IPS-18c (cell line): Measurements from ENCODE around the gene SH3RF3.

Source experiments
- H3K4me3 ChIP-seq: 2 replicates; pipeline ENCODE4 v1.7.0; 2013; ENCODE audit warnings: low read depth, mild to moderate bottlenecking, low read length, moderate library complexity; ENCODE audit not compliant: insufficient read depth
- H3K9me3 ChIP-seq: one replicate; pipeline ENCODE4 v1.6.1; 2013; ENCODE audit warnings: mild to moderate bottlenecking, low read length, moderate library complexity; ENCODE audit not compliant: control insufficient read depth, insufficient read depth

Gene SH3RF3

GRCh38 chr2:109454304-109454703, 325.3 kb downstream of the SH3RF3 start:
- no peaks in the 10 kb centered on the region for H3K9me3 ChIP-seq

GRCh38 chr2:109454765-109455394, 325.9 kb downstream of the SH3RF3 start:
- Histone ChIP-seq H3K9me3 (no peaks in the 10 kb centered on the region), H3K4me3 (no peak overlapping the region)

More at GRCh38 chr2:109454304-109454703, 325.3 kb downstream of the SH3RF3 start:
- H3K4me3 ChIP-seq, result no peak overlapping the region

GRCh38 chr2:109455731-109456691, 327.0 kb downstream of the SH3RF3 start:
- no peak overlapping the region for H3K4me3 ChIP-seq
- H3K9me3 ChIP-seq, result no peaks in the 10 kb centered on the region

- Histone ChIP-seq H3K9me3 (no peaks in the 10 kb centered on the region), H3K4me3 (no peak overlapping the region)
Observed at GRCh38 chr2:109456776-109457175, 327.8 kb downstream of the SH3RF3 start.

- H3K4me3 ChIP-seq, result no peak overlapping the region
Observed at GRCh38 chr2:109457366-109457765, 328.4 kb downstream of the SH3RF3 start.

GRCh38 chr2:109457794-109458193, 328.8 kb downstream of the SH3RF3 start:
- H3K4me3 ChIP-seq, result no peak overlapping the region
- H3K9me3 ChIP-seq, result no peaks in the 10 kb centered on the region

More at GRCh38 chr2:109457366-109457765, 328.4 kb downstream of the SH3RF3 start:
- H3K9me3 ChIP-seq, result no peaks in the 10 kb centered on the region

GRCh38 chr2:109458512-109458911, 329.5 kb downstream of the SH3RF3 start:
- Histone ChIP-seq H3K4me3 (no peak overlapping the region), H3K9me3 (no peaks in the 10 kb centered on the region)

GRCh38 chr2:109459485-109459884, 330.5 kb downstream of the SH3RF3 start:
- Histone ChIP-seq H3K9me3 (no peaks in the 10 kb centered on the region), H3K4me3 (no peak overlapping the region)

GRCh38 chr2:109460553-109461324, 331.7 kb downstream of the SH3RF3 start:
- Histone ChIP-seq H3K4me3 (no peak overlapping the region), H3K9me3 (no peaks in the 10 kb centered on the region)

GRCh38 chr2:109463236-109463635, 334.2 kb downstream of the SH3RF3 start:
- Histone ChIP-seq H3K4me3 (no peak overlapping the region), H3K9me3 (no peaks in the 10 kb centered on the region)

- no peak overlapping the region for H3K4me3 ChIP-seq
- H3K9me3 ChIP-seq, result no peaks in the 10 kb centered on the region
Observed at GRCh38 chr2:109463891-109464290, 334.9 kb downstream of the SH3RF3 start.

GRCh38 chr2:109466674-109467575, 337.9 kb downstream of the SH3RF3 start:
- H3K4me3 ChIP-seq, result no peak overlapping the region

GRCh38 chr2:109467701-109468100, 338.7 kb downstream of the SH3RF3 start:
- Histone ChIP-seq H3K9me3 (no peaks in the 10 kb centered on the region), H3K4me3 (no peak overlapping the region)

More at GRCh38 chr2:109466674-109467575, 337.9 kb downstream of the SH3RF3 start:
- H3K9me3 ChIP-seq, result no peaks in the 10 kb centered on the region

- no peaks in the 10 kb centered on the region for H3K9me3 ChIP-seq
- H3K4me3 ChIP-seq, result no peak overlapping the region
Observed at GRCh38 chr2:109468893-109469292, 339.9 kb downstream of the SH3RF3 start.

GRCh38 chr2:109471658-109472057, 342.7 kb downstream of the SH3RF3 start:
- Histone ChIP-seq H3K9me3 (no peaks in the 10 kb centered on the region), H3K4me3 (no peak overlapping the region)

GRCh38 chr2:109472331-109472959, 343.4 kb downstream of the SH3RF3 start:
- Histone ChIP-seq H3K9me3 (no peaks in the 10 kb centered on the region), H3K4me3 (no peak overlapping the region)
